Peyer's patch (tissue), 4 donors: ENCODE results near the gene TSGA10IP. TPM values are rescaled to one million over a fixed set of nuclear protein-coding genes. Genes with fewer than 3 reads are reported as not detected.

Source experiments
- DNase-seq, 3 donors: peaks; one replicate each; pipeline ENCODE4 v3.0.0-alpha.2; 2017 to 2019
- H3K27ac ChIP-seq, 4 donors: fragments of 200-600 bp; sonication (generic); one replicate each; pipeline ENCODE4 v1.5.1; 2016 to 2019
- H3K27me3 ChIP-seq, 2 donors: fragments of 200-600 bp; sonication (generic); one replicate each; pipeline ENCODE4 v1.5.1; 2019
- H3K36me3 ChIP-seq, 3 donors: fragments of 200-600 bp; sonication (generic); one replicate each; pipeline ENCODE4 v1.5.1; 2016 to 2019
- H3K4me1 ChIP-seq, 4 donors: fragments of 200-600 bp; sonication (generic); one replicate each; pipeline ENCODE4 v1.5.1; 2016 to 2019
- H3K4me3 ChIP-seq, 4 donors: fragments of 200-600 bp; sonication (generic); 1 replicate in 3 of 4; 2 replicates in 1 of 4; pipeline ENCODE4 v1.5.1; 2016 to 2019; ENCODE audit warnings: mild to moderate bottlenecking in 1 of 4
- H3K9me3 ChIP-seq, 4 donors: fragments of 200-600 bp; sonication (generic); one replicate each; pipeline ENCODE4 v1.5.1; 2016 to 2019; ENCODE audit warnings: mild to moderate bottlenecking in 1 of 4
- POLR2A ChIP-seq, 2 donors: fragments of 450-650 bp; IDR thresholded peaks; one replicate each; pipeline ENCODE4 v1.5.1; 2017; ENCODE audit warnings: antibody characterized with exemption in 2 of 2, mild to moderate bottlenecking in 2 of 2, moderate library complexity in 2 of 2
- total RNA-seq, 4 donors: library from RNA; depleted of rRNA; stranded (reverse); fragments of >200 nt; gene quantifications; one replicate each; pipeline ENCODE4 v1.1.0, GENCODE V29; 2016
- TF ChIP-seq, protein P1 (sequence below), 6 experiments: fragments of 450-650 bp in 4 of 6; fragments of 200-600 bp in 2 of 6; sonication (generic) in 1 of 6; IDR thresholded peaks; one replicate each; pipeline ENCODE4 v1.5.1; 2017 to 2019; ENCODE audit warnings: antibody characterized with exemption in 6 of 6, mild to moderate bottlenecking in 3 of 6, moderate library complexity in 1 of 6

The TSGA10IP gene
- total RNA-seq, 4 donors from 2014 or later: not detected

DNA sequence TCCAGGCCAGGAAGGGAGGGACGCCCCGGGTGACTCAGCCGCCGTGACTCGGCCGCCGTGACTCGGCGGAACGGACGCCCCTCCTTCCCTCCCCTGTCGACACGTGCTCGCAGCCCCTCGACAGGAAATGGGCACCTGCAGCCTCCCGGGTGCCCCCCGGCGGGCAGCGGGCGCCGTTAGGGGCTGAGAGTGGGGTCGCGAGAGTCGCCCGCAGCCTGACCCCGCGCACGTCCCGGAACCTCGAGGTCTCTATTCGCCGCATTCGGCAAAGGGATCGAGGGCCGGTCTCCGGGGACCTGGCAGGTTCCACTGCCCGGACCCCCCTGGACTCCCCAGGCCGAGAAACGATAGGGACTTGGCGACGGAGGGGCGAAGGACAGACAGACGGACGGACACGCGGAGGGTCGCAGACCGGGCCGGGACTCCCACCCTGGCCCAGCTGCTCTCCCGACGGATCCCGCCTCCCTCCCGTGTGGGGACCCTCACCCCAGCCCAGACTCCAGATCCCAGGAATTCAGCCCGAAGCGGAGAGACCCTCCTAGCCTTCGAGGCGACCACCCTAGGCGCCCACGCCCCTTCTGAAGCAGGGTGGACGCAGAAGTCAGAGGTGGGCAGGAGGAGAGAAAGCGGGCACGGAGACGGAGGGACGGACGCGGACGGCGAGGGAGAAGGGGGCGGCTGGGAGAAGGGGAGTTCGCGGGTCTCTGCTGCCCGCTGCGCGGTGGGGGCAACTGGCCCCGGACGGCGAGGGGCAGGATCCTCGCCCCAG, 45.7 kb upstream of the TSGA10IP start:
- Histone ChIP-seq H3K4me1 (peaks cover 10 to 22% (median 15%) of the 10 kb centered on the region in 4 donors), H3K36me3 (no peaks in the 10 kb centered on the region), H3K9me3 (no peaks in the 10 kb centered on the region), H3K27me3 (peaks cover 0 to 5% of the 10 kb centered on the region in 2 donors), H3K4me3 (peak overlapping the region; percentile 41 to 68 (median 57)), H3K27ac (peak overlapping the region; percentile 16 to 62 (median 52))
- TF ChIP-seq, protein P1, sequence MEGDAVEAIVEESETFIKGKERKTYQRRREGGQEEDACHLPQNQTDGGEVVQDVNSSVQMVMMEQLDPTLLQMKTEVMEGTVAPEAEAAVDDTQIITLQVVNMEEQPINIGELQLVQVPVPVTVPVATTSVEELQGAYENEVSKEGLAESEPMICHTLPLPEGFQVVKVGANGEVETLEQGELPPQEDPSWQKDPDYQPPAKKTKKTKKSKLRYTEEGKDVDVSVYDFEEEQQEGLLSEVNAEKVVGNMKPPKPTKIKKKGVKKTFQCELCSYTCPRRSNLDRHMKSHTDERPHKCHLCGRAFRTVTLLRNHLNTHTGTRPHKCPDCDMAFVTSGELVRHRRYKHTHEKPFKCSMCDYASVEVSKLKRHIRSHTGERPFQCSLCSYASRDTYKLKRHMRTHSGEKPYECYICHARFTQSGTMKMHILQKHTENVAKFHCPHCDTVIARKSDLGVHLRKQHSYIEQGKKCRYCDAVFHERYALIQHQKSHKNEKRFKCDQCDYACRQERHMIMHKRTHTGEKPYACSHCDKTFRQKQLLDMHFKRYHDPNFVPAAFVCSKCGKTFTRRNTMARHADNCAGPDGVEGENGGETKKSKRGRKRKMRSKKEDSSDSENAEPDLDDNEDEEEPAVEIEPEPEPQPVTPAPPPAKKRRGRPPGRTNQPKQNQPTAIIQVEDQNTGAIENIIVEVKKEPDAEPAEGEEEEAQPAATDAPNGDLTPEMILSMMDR (IDR thresholded peaks at IDR 0.05): no peak
- no peak for TF ChIP-seq POLR2A (IDR thresholded peaks at IDR 0.05)
- peak in 2 of 3 donors; percentile 79 for DNase-seq

DNA sequence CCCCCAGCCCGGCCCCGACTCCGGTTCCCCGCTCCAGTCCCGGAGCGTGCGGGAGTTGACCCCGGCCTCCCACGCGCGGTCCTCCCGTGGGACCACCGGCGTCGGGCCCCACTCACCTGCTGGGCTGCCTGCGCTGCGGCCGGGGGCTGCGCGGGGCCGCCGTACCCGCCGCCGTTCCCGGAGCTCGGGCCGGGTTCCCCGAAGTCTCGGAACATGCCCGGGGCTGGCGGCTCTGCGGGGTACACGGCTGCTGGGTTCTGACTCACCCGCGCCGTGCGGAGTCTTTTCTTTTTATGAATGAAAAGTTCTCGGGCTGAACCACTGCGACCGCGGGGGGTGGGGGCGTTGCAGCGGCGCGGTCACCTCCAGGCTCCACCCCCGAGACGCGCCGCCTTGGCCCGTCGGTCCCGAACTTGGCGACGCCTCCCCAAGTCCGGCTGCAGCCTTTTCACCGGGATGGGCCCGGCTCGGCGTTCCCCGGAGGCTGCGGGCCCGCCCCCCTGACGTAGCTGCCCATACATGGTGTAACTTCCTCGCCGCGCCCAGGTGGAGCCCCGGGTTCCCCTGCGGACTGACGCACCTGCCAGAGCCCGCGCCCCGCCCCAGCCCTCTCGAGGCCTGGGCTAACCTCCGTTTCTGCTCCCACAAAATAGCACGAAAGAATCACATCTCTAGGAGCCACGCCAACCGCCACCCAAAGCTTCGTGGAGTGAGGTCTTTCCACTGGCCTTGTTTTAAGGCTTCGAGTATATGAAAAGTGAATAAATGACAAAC, 45.0 kb upstream of the TSGA10IP start, which contains the start of gene FOSL1:
TSS of gene FOSL1 (minus strand) at position 264 of the 774 bp plus-strand sequence. CDS start at position 215, 49 bp downstream.
- H3K4me3 ChIP-seq: peak within 1 kb of the TSS; percentile 41 to 68 (median 57)
- peak; percentile 56 to 60 for TF ChIP-seq POLR2A (IDR thresholded peaks at IDR 0.05)
- TF ChIP-seq, protein P1 (IDR thresholded peaks at IDR 0.05): no peak
- peak within 1 kb of the TSS; percentile 16 to 62 (median 52) for H3K27ac ChIP-seq
- no peaks in the 10 kb centered on the region for H3K36me3 ChIP-seq
- no peaks in the 10 kb centered on the region for H3K9me3 ChIP-seq
- H3K27me3 ChIP-seq: peaks cover 0 to 5% of the 10 kb centered on the region in 2 donors
- DNase-seq: peak; percentile 90 to 98 (median 97)
- H3K4me1 ChIP-seq: peaks cover 10 to 22% (median 15%) of the 10 kb centered on the region in 4 donors

DNA sequence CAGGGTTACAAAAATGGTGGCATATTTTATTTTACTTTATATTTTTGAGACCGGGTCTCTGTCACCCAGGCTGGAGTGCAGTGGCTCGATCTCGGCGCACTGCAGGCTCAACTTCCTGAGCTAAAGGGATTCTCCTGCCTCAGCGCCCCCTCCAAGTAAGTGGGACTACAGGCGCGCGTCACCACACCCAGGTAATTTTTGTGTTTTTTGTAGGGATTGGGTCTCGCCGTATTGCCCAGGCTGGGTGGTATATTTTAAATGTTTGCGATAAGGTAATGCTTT, 44.4 kb upstream of the TSGA10IP start:
- no peak for TF ChIP-seq POLR2A (IDR thresholded peaks at IDR 0.05)
- TF ChIP-seq, protein P1 (IDR thresholded peaks at IDR 0.05): no peak
- Histone ChIP-seq H3K36me3 (no peaks in the 10 kb centered on the region), H3K27ac (peak overlapping the region in 3 of 4 donors; percentile 46 to 62 (median 59)), H3K9me3 (no peaks in the 10 kb centered on the region), H3K4me3 (peak overlapping the region in 3 of 4 donors; percentile 41 to 68 (median 57)), H3K27me3 (peaks cover 0 to 5% of the 10 kb centered on the region in 2 donors), H3K4me1 (peaks cover 10 to 22% (median 15%) of the 10 kb centered on the region in 4 donors)
- no peak for DNase-seq

DNA sequence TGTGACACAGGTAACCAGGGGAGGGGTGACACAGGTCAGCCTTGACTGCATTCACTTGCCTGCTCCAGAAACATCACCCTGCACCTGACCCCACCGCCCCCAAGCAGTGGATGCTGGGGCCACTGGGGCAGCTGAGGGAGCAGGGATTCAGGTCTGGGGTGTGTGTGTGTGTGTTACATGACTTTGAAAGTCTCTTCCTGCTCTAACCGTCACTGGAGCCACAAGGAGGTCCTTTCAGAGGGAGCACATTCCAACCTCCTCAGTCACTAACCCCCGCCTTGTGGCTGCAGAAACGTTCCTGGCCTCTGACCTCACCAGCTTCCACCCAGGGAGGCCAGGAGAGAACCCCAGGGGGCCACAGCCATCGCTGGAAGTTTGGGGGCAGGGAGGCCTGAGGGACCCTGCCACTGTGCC, 42.2 kb upstream of the TSGA10IP start:
- H3K4me1 ChIP-seq: peaks cover 10 to 22% (median 15%) of the 10 kb centered on the region in 4 donors
- no peak overlapping the region for H3K27ac ChIP-seq
- no peaks in the 10 kb centered on the region for H3K9me3 ChIP-seq
- H3K27me3 ChIP-seq: peaks cover 0 to 5% of the 10 kb centered on the region in 2 donors
- no peaks in the 10 kb centered on the region for H3K36me3 ChIP-seq
- H3K4me3 ChIP-seq: no peak overlapping the region
- DNase-seq: no peak
- TF ChIP-seq POLR2A (IDR thresholded peaks at IDR 0.05): no peak
- TF ChIP-seq, protein P1 (IDR thresholded peaks at IDR 0.05): no peak

DNA sequence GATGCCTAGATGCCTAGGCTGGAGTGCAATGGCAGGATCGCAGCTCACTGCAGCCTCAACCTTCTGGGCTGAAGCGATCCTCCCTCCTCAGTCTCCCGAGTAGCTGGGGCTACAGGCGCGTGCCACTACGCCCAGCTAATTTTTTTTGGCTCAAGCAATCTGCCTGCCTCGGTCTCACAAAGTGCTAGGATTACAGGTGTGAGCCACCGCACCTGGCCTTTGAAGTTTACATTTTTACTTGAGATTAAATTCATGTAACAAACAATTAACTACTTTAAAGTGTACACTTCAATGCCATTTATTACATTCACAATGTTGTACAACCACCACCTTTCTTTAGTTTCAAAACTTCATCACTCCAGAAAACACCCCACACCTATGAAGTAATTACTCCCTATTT, 41.6 kb upstream of the TSGA10IP start:
- Histone ChIP-seq H3K9me3 (no peaks in the 10 kb centered on the region), H3K36me3 (no peaks in the 10 kb centered on the region), H3K27me3 (peaks cover 0 to 5% of the 10 kb centered on the region in 2 donors), H3K4me1 (peaks cover 10 to 21% (median 15%) of the 10 kb centered on the region in 4 donors), H3K4me3 (no peak overlapping the region), H3K27ac (no peak overlapping the region)
- TF ChIP-seq, protein P1 (IDR thresholded peaks at IDR 0.05): no peak
- no peak for TF ChIP-seq POLR2A (IDR thresholded peaks at IDR 0.05)
- DNase-seq: no peak
